IPS-18c (cell line): Measurements from ENCODE around the gene SHOC1.

ENCODE experiments used
- H3K4me3 ChIP-seq: 2 replicates; pipeline ENCODE4 v1.7.0; 2013; ENCODE audit warnings: low read depth, mild to moderate bottlenecking, low read length, moderate library complexity; ENCODE audit not compliant: insufficient read depth
- H3K9me3 ChIP-seq: one replicate; pipeline ENCODE4 v1.6.1; 2013; ENCODE audit warnings: mild to moderate bottlenecking, low read length, moderate library complexity; ENCODE audit not compliant: control insufficient read depth, insufficient read depth

SHOC1 gene

DNA sequence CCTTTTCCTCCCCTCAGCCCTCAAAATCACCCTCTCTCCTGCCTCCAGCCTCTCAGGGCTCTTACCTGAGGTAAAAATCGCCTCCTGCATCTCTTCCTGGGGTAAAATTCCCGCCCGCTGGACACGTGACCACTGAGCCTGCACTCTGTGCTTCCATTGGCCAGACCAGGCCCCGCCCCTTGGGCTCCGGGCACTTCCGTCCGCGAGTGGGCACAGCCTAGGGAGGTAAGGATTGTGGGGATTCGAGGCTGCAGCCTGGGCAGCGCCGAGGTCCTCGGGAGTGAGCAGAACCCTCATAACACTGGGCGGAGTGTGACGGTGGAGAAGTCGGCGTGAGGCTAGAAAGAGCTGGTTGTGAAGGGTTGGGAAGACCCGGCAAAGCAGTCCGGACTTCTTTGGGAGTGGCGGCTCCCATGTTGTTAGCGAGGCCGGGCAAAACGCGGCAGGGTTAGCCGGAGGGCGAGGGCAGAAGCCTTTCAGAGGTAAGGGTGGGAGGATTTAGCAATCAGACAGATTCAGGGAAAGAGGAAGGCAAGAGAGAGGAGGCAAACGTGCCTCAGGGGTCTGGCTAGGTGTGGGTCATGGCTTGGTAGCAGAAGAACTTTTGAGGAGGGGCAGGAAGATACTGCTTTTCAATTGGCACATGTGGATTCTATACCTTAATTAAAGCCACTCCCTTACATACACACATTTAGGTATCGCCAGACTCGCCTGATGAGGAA lies at the start of gene SHOC1:
Gene SHOC1, minus strand, starts transcription at position 103 of the 722 bp plus-strand sequence. CDS start 3,519 bp downstream, outside the sequence.
- Histone ChIP-seq H3K4me3 (no peak within 1 kb of the TSS), H3K9me3 (no peaks in the 10 kb centered on the region)

DNA sequence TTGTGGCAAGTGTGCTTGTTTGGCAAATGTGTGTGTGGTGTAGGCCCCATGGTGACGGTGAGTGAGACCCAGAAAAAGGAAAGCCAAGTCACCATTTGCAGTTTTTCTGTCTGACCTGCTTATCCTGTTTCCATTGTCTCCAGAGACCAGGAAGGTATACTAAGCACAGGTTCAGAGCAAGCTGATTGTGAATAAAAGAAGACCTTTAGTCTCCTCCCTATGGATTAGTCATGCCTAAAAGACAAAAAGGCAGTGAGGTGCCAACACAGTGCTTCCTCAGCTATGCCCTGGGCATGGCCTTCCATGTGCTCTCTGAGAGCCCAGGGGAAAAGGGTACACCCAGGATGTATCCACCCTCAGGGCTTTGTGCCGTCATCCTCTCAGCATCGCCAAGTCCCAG lies 49.2 kb upstream of the SHOC1 start:
- H3K9me3 ChIP-seq = no peaks in the 10 kb centered on the region
- H3K4me3 ChIP-seq = no peak overlapping the region

DNA sequence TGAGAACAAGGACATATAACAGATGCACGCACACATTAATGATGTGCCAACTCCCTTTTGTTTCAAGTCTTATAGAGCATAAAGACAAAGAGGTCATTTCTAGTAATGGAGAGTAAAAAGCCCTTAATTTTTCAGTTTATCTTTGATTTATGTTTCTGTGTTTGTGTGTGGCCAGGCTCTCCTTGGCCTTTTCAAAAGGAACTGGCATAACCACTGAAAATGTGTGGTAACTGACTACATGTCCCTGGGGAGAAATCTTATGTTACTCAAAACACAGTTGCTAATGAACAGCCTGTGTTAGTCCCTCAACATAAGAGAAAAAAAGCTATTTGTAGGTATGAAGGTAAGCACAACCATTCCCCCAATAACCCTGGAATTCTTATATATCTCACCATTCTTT lies 47.6 kb upstream of the SHOC1 start:
- Histone ChIP-seq H3K4me3 (no peak overlapping the region), H3K9me3 (no peaks in the 10 kb centered on the region)

DNA sequence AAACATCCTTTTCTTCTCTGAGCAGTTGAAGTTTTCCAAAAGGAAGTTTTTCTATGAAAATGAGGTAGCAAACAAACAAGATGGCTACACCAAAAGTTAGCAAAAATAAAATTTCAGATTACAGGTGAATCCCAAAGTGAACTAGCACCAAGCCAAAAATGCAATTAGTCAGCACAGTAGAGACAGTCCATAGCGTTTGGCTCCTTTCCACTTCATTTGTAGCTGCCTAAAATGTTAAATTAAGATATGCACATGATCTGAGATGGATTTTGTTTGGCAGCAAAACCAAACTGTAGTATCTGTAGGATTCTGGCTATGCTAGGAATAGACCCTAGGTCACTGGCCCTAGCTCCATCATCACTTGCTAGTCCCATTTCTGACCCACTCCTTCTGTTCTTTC lies 45.7 kb upstream of the SHOC1 start:
- Histone ChIP-seq H3K9me3 (no peaks in the 10 kb centered on the region), H3K4me3 (no peak overlapping the region)

DNA sequence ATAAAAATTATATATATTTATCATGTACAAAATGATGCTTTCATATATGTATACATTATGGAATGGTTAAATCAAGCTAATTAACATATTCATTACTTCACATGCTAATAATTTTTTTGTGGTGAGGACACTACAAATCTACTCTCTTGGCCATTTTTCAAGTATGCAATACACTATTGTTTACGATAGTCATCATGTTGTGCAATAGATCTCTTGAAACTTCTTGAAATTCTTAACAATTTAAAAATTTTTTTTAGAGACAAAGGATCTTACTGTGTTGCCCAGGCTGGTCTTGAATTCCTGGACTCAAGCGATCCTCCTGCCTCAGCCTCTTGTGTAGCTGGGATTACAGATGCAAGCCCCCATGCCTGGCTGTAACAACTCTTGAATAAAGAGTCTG lies 45.2 kb upstream of the SHOC1 start:
- Histone ChIP-seq H3K9me3 (no peaks in the 10 kb centered on the region), H3K4me3 (no peak overlapping the region)

DNA sequence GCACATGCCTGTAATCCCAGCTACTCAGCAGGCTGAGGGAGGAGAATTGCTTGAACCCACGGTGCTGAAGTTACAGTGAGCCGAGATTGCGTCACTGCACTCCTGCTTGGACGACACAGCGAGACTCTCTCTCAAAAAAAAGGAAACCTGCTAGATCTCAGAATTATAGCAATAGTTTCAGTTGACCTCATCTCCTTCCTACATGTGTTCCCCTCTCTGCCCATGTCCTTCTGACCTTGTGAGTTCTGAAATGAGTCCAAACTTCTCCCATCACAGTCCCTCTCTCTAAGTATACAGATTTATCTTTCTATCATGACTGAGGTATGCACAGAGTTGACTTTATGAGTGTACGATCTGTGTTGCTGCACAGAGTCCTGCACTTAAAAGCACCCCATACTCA lies 44.6 kb upstream of the SHOC1 start:
- no peak overlapping the region for H3K4me3 ChIP-seq
- H3K9me3 ChIP-seq = no peaks in the 10 kb centered on the region

DNA sequence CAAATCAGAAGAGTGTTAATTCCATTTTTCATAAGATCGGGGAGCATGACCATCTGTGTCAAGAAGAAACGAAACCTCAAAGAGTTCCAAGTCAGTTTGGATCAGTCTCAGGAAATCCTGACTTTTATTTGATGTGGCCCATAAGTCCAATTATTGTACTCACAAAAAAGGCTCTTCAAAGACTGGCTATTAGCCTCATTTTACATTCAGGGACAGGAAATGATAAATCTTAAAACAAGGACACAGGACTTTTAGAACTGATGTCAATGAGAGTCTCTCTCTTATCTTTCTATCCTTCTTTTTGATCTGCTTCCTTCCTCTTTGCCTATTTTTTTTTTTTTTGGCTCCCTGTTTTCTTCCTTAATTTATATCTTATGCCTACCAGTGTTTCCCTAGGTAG lies 43.7 kb upstream of the SHOC1 start:
- no peaks in the 10 kb centered on the region for H3K9me3 ChIP-seq
- no peak overlapping the region for H3K4me3 ChIP-seq

DNA sequence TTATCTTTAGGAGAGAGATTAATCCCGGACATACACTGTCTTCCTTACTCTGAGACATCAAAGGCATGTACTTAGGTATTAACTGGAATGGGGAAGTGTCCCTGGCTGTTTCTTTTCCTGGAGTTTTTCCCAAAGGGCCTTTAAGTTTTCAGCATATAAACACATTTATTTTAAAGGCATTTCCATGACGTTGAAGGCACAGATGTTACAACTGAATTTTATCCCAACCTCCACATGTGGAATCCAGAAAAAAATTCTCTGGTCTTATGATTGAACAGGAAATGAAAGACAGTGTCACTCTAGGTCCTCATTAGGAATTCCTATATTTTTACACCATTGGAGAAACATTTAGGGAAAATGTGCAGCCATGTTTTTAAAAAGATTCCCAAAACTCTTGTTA lies 41.6 kb upstream of the SHOC1 start:
- H3K4me3 ChIP-seq = no peak overlapping the region
- no peaks in the 10 kb centered on the region for H3K9me3 ChIP-seq

DNA sequence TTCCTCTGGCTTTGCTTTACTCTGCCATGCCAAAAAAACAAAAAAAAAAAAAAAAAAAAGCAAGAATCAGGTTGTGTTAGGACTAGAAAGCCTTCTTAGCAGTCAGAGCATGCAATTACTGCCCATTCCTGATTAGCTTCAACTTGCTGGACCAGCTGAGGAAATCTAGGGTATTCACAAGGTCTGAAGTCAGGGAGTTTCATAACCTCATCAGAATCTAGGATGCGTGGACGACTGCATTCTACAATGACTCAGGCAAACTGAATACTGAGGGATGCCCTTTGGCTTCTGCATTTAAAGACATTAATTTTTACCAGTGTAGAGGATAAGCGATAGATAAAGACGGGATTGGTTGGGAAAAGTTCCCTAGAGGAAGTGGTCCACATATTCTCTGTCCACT lies 39.2 kb upstream of the SHOC1 start:
- no peaks in the 10 kb centered on the region for H3K9me3 ChIP-seq

DNA sequence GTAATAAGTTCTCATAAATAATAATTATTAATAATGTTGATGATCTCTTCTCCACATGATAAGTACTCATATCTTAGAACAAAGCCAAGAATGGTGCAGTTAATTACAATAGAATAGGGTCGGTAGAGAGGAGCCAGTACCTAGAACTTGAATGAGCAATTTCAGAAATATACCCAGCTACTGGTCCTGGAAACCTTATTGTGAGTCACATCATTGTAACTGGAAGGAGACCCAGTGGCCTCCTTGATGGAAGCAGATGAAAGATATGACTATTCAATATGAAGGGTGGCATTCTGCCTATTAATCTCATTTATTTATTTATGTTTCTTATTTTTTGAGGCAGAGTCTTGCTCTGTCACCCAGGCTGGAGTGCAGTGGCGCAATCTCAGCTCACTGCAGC lies 37.7 kb upstream of the SHOC1 start:
- Histone ChIP-seq H3K9me3 (no peaks in the 10 kb centered on the region), H3K4me3 (no peak overlapping the region)

More for the DNA sequence above, 39.2 kb upstream of the SHOC1 start:
- H3K4me3 ChIP-seq = no peak overlapping the region

DNA sequence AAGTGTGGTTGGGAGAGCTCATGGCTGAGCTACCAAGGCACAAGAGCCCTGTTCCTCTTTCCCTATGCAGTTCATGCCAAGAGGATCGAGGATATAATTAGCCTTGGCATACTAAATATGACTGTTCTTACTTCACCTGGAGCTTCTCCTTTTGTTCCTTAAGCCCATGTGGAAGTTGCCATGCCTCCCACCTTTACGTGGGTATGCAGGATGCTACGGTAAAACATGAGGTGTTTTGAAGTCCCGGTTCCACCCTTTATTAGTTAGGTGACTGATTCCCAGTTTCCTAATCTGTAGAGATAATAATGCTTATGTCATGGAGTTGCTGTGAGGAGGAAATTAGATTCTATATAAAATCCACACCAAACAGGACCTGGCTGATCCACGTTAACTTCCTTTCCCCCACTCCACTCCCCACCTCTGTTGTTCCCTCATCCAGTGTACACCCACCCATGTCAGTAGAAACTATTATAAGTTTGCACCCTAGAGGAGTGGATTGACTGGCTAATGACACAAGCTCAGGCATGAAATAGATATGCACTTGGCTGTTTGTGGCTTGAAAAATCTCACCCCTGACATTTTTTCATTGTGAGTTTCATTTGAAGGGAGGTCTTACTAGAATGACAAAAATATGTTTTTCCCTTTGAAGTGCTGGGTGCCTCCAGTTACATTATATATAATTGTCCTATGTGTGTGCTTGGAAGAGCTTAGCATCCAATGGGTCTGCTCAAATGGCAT lies 36.8 kb upstream of the SHOC1 start:
- Histone ChIP-seq H3K4me3 (no peak overlapping the region), H3K9me3 (no peaks in the 10 kb centered on the region)

DNA sequence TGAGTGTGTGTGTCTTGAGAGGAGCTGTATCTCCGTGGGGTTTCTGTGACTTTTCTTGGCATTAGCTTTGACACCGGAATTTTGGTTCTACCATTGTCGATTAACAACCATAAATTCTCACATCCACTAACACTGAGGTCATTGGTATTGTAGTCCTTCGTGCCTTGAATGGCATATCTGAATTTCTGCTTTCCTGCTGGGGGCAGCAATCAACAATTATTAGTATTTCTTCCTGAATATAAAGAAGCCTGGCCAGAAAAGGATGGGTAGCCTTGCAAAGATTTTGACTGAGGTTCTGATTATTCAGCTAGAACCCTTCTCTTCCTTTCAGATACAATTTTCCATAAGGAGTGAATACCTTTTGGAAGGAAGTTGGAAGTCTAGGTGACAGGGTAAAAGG lies 33.5 kb upstream of the SHOC1 start:
- no peak overlapping the region for H3K4me3 ChIP-seq

DNA sequence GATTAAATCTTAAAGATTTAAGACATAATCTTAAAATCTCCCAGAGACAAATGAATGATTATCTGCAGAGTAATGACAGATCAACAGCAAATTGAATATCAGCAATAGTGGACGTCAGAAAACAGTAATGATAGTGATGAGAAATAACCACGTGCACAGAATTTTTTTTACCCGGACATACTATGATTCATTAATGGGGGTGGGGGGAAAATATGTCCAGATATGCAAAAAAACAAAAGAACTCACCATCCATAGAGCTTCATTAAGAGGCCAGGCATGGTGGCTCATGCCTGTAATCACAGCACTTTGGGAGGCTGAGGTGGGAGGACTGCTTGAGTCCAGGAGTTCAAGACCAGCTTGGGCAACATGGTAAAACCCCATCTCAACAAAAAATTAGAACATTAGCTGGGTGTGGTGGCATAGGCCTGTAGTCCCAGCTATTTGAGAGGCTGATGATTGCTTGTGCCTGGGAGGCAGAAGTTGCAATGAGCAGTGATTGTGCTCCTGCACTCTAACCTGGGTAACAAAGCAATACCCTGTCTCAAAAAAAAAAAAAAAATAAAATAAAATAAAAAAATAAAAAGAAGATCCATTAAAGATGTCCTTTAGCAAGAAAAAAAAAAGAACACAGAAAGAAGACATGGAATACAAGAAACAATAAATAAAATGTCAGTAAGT lies 30.9 kb upstream of the SHOC1 start:
- Histone ChIP-seq H3K9me3 (no peaks in the 10 kb centered on the region), H3K4me3 (no peak overlapping the region)

More for the DNA sequence above, 33.5 kb upstream of the SHOC1 start:
- no peaks in the 10 kb centered on the region for H3K9me3 ChIP-seq

DNA sequence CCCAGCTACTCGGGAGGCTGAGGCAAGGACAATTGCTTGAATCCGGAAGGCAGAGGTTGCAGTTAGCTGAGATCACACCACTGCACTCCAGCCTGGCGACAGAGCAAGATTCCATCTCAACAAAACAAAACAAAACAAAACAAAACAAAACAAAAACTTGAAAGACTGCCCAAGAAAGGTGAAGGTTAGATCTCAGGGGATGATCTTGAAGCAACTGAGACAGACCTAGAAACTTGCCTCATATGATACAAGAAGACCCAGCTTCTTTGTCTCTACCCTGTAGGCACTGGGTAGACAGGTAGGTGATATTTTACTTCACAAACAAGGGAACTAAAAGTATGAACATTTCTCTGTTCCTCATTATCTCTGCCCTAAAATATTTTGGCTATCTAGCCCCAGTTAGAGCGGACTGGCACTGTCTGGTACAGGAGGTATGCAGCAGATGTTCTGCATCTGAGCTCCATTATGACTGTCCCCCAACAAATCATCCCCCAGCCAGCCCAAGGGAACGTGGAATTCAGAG lies 26.3 kb upstream of the SHOC1 start:
- Histone ChIP-seq H3K9me3 (no peaks in the 10 kb centered on the region), H3K4me3 (no peak overlapping the region)

DNA sequence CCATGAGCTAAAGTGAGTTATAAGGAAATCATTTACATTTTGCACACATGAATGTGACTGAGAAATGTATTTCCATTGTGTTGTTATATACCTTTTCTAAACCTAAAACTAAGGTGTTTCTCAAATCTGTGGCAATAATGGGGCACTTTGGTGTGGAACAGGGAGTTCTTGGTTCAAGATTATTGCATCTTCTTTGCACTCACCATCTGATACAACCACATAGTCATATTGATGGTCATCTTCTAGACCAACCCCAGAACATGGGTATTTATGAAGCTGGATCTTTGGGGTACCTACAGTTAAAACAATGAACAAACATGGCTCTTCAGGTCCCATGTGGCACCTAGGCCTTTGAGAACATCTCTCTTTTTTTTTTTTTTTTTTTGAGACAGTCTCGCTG lies 24.6 kb upstream of the SHOC1 start:
- no peaks in the 10 kb centered on the region for H3K9me3 ChIP-seq
- no peak overlapping the region for H3K4me3 ChIP-seq

DNA sequence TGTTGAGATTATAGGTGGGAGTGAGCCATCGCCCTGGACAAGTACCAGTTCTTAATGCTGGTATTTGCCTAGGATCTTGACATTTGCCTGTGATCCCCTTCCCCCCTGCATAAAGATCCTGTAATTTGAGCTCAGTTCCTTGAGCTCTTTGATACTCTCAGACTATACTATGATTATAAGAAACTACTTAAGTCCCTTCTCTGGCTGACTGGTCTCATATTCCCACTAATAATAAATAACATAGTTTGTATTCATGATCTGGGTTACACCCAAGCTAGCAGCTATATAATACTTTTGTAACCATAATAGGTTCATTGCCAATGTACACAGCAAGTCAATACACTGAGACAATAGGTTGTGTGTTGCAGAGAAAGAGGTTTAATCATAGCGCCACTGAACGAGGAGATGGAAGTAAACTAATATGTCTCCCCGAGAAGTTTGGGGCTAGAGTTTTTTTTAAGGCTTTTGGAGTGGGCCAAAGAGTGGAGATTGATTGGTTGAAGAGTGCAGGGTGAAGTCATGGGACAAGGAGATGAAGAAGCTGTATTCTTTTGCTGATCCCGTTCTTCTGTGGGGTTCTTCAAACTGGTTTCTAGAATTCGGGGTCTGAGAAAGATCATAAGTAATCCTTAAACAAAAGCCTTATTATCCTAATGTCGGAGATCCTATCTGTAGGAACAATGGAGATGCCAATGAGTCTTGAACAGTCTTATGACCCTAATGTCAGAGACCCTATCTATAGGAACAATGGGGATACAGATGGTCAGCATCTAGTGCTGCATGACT lies 20.7 kb upstream of the SHOC1 start:
- Histone ChIP-seq H3K9me3 (no peaks in the 10 kb centered on the region), H3K4me3 (no peak overlapping the region)

DNA sequence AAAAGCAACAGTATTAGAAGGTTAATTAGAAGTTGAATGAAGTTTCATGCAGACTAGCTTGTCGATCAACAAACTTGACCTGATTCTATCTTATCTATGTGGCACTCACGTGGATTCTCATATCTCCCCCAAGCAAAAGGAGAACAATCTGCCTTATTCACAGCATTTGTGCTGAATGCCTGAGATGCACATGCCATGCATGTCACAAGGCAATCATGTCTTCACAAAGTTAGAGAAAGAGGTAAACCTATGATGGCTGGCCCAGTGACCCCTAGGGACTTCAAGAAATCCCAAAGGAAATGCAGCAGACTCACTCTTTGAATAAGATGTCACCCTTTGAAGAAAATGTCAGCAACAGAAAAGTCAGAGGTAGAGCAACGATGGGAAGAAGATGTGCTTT lies 17.6 kb upstream of the SHOC1 start:
- no peak overlapping the region for H3K4me3 ChIP-seq
- H3K9me3 ChIP-seq = peaks cover 2% of the 10 kb centered on the region
